ENCODE results near the gene PTEN.

DNA sequence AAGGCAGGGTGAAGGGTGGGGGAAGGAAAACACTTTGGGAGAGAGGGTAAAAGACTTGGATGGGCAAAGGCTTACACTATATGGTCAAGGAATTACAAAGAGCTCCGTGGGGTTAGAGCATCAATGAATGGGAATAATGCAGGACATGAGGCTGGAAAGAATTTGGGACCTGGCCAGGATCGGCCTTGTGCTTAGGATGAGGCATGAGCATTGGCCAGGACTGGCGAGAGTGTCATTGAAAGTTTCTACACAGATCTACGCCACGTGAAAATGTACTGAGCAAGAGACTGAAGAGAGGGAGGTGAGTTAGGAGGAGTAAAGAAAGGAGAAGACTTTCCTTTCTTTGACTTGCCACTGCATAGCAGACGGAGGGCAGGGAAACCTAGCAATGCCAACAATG is 142.8 kb downstream of the PTEN start:
- TF ChIP-seq, protein P1, sequence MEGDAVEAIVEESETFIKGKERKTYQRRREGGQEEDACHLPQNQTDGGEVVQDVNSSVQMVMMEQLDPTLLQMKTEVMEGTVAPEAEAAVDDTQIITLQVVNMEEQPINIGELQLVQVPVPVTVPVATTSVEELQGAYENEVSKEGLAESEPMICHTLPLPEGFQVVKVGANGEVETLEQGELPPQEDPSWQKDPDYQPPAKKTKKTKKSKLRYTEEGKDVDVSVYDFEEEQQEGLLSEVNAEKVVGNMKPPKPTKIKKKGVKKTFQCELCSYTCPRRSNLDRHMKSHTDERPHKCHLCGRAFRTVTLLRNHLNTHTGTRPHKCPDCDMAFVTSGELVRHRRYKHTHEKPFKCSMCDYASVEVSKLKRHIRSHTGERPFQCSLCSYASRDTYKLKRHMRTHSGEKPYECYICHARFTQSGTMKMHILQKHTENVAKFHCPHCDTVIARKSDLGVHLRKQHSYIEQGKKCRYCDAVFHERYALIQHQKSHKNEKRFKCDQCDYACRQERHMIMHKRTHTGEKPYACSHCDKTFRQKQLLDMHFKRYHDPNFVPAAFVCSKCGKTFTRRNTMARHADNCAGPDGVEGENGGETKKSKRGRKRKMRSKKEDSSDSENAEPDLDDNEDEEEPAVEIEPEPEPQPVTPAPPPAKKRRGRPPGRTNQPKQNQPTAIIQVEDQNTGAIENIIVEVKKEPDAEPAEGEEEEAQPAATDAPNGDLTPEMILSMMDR (IDR thresholded peaks at IDR 0.05; ENCODE audit: low read depth, low read length), result no peak
- TF ChIP-seq EZH2phosphoT487 (IDR thresholded peaks at IDR 0.05; ENCODE audit: low read depth), result no peak
